Smooth muscle cell of the brain vasculature (primary cell): Measurements from ENCODE around the gene FNIP2.
"Not testable (repeated sequence)": the region's sequence is repeated elsewhere in the genome, so short reads cannot be mapped to it uniquely, and the experiment has no call there.

Experiments used
- DNase-seq: peaks from one replicate; pipeline ENCODE4 v3.0.0-alpha.2; 2012; ENCODE audit warnings: low read depth, low spot score

Gene FNIP2

DNA sequence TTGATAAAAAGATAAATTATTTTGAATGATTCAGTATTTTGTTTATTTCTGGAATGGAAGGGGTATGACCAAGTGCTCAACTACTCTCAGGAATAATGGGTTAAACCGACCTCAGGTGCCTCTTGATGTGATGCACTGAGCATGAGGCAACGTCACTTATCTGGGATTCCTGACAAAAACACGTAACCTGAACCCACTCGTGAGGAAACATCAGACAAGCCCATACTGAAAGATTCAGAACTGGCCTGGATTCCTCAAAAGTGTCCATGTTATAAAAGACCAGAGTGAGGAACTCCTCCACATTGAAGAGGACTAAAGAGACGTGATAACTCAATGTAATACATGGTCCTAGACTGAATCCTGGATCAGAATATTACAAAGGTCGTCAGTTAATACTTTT lies 144.0 kb downstream of the FNIP2 start:
- DNase-seq, result no peak

DNA sequence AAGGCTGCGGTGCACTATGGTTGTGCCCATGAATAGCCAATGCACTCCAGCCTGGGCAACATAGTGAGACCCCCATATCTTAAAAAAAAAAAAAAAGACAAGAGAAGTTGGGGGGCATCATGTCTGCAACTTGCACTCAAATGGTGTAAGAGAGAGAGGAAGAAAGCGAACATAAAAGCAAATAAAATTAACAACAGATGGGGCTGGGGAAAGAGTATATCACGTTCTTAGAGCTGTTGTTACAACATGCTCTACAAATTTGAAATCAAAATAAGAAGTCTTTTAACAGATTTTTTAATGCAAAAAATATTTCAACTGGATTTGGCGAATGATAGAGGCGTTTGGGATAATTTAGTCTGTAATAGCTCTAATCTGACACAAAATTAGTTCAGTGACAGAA lies 144.9 kb downstream of the FNIP2 start:
- no peak for DNase-seq

DNA sequence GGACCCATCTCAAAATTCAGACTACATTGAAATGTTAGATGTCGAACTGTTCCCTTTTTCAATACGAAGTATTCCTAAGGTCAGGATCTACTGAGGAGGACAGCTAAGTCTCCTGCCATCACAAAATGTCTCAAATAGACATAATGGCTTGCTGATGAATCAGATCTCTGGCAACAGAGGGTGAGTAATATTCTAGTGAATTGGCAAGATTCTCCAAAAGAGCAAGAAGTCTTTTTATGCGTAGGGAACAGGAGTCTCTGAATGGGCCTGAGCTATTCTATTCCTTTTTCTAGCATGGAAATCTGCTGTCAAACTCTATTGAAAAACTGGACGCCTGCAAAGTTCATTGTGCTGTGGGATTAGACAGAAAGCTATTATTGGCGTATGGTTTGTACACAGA lies 145.4 kb downstream of the FNIP2 start:
- no peak for DNase-seq

DNA sequence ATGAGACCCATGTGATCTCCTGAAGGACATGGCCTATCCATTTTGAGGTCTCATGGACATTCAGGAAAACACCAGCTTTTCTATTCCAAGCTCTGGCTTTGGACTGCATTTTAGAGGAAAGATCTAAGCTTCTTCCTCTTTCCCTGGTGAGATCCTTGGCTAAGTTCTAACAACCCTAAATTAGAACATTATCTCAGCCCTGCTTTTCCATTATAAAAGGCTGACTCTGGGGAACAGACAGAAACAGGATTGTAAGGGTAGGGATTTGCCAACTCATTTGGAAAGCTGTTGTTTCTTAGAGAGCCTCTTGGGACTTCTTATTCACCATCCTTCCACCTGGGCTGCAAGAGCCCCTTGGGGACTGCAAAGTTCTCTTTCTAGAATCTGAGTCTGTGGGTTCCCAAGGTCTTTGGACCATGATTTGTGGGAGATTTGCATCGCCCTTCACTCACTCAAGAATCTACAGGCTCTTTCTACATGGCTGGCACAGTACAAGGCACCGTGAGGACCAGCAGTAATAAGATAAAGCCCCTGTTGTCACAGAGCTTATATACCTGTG lies 146.9 kb downstream of the FNIP2 start:
- no peak for DNase-seq

DNA sequence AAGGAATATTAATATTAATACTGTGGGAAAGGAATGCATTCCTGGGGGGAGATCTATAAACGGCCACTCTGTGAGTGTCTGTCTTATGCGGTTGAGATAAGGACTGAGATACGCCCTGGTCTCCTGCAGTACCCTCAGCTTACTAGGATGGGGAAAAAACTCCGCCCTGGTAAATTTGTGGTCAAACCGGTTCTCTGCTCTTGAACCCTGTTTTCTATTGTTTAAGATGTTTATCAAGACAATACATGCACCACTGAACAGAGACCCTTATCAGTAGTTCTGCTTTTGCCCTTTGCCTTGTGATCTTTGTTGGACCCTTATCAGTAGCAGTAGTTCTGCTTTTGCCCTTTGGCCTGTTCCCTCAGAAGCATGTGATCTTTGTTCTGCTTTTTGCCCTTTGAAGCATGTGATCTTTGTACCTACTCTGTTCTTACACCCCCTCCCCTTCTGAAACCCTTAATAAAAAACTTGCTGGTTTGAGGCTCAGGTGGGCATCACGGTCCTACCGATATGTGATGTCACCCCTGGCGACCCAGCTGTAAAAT lies 151.7 kb downstream of the FNIP2 start:
- not testable (repeated sequence) for DNase-seq

DNA sequence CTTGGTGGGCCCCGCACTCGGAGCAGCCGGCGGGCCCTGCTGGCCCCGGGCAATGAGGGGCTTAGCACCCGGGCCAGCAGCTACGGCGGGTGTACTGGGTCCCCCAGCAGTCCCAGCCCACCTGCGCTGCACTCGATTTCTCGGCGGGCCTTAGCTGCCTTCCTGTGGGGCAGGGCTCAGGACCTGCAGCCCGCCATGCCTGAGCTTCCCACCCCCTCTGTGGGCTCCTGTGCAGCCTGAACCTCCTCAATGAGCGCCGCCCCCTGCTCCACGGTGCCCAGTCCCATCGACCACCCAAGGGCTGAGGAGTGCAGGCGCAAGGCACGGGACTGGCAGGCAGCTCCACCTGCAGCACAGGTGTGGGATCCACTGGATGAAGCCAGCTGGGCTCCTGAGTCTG lies 158.9 kb downstream of the FNIP2 start:
- not testable (repeated sequence) for DNase-seq

DNA sequence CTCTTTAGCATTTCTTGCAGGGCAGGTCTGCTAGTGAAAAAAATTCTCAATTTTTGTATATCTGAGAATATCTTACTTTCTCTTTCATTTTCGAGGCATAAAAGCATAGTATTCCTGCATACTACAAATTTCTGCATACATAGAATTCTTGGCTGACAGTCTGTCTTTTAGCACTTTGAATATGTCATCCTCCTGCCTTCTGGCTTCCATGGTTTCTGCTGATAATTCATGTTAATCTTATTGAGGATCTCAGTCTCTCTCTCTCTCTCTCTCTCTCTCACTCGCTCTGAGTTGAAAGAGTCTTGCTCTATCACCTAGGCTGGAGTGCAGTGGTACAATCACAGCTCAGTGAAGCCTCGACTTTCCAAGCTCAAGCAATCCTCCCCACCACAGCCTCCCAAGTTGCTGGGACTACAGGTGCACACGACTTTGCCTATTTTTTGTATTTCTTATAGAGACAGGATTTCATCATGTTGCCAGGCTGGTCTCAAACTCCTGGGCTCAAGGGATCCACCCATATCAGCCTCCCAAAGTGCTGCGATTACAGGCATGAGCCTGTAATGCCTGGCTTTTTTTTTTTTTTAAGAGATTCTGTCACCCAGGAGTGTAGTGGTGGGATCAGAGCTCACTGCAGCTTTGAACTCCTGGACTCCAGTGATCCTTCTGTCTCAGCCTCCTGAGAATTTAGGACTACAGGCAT lies 161.3 kb downstream of the FNIP2 start:
- DNase-seq, result no peak

DNA sequence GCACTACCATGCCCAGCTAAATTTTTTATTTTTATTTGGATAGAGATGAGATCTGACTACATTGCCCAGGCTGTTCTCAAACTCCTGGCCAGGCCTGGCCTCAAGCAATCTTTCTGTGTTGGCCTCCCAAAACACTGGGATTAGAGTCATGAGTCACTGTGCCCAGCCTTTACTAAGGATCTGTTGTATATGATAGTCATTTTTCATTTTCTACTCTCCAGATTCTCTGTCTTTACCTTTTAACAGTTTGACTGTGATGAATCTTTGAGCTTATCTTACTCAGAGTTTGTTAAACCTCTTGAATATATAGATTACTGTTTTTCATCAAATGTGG lies 161.8 kb downstream of the FNIP2 start:
- no peak for DNase-seq

DNA sequence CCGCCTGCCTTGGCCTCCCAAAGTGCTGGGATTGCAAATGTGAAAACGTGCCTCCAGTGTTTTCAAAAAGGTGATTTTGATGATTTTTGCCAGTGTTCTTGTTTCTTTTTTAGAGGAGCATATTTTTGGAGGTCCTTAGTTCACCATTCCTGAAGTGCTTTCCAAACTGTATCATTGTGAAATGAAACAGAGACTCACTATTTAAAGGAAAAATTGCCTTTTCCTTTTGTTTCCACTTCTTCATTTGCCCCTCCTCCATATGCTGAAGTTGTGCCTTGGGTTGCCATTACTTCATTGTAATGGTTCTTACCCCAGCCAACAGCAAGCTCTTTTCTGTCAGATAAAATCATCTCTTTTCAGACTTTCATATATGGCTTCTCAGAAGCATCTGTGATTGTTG lies 164.4 kb downstream of the FNIP2 start:
- DNase-seq, result no peak

DNA sequence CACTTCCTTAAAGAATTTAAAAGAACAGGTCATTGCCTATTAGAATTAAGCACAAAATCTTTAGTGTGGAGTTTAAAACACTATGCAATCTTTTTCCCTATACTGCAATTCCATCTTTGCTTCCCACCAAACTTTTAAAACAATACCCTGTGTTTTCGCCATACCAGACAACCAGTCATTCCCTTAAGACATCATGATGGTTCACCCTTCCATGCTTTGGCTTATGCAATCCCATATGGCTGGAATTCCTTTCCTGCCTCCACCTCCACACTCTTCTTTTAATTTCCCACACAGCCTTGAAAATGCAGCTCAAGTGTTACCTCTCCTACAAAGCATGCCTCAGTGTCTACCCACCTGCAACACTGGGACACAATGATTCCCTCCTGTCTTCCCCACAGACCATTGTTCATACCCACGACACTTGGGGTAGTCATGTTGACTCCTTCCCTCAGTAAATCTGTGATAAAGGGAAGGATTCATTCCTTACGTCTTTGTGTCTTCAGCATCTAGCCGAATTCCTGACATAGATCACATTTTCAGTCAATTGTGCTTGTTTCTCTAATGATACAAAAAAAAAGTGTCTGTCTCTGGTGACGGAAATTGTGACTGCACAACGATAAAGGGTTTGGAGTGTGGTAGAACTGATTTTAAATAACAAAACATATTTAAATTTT lies 166.3 kb downstream of the FNIP2 start:
- DNase-seq, result no peak

DNA sequence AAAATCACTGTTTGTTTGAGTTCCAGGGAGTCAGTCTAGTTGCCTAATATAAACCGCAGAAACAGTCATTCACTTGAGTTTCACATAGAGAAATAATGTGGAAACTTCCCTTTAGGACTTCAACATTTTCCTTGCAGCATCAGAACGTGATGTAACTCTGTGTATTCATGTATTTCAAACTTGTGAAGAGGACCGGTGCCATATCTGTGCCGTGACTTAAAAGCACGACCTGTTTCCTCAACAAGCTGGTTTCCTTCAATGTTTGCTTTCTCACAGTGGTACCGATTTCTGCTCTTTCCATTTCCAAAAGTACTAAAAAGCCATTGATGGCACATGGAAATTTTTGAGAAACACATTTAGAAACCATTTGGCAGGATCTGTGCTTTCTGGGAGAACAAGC lies 167.4 kb downstream of the FNIP2 start:
- no peak for DNase-seq

DNA sequence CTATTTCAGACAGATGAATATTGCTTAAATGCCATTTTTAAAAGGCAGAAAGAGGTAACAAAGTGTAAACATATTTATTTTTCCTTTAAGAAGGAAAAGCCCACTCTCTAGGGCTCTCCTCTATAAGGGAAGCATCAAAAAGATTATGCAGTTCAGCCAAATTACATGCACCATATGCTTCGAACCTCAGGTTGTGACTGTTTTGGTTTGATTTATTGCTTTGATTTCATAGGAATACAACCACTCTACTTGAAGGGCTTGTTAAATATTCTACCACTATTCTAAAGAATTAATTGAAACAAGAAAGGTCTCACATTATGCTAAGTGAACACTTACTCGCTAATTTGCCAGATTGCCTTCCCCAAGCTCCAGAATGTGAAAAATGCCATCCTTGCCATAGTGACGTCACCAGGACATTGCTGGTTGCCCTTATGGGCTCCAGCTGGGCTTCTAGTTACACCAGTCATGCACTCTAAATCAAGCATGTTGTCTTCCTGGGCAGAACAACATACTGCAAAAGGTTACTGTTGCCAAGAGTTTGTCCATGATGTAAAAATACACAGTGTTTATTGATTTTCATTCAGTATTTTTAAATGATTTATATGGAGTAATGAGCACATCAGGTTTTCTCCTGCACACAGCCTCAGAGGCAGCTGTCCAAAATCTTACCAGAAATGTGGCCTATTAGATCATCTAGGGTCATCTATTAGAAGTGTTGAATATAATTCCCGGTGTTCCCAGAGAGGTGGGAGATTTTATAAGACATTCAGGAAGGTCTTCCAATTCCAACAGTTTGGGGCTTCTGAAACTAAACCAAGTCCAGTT lies 169.6 kb downstream of the FNIP2 start:
- DNase-seq, result no peak

DNA sequence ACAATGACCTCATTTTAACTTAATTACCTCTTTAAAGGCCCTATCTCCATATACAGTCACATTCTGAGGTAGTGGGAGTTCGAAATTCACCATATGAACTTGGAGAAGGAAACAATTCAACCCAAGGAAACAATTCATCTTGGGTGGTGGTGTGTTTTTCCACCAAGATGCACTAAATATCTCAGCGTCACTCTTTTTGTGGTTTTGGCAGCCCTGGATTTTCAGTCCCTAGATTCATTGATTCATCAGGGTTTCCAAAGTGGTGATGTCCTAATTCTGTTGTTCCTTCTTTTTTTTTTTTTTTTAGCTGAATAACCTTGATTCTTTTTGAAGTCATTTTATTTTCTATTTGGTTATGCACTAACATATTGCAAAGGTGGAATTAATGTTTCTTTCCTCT lies 171.4 kb downstream of the FNIP2 start:
- DNase-seq, result no peak

DNA sequence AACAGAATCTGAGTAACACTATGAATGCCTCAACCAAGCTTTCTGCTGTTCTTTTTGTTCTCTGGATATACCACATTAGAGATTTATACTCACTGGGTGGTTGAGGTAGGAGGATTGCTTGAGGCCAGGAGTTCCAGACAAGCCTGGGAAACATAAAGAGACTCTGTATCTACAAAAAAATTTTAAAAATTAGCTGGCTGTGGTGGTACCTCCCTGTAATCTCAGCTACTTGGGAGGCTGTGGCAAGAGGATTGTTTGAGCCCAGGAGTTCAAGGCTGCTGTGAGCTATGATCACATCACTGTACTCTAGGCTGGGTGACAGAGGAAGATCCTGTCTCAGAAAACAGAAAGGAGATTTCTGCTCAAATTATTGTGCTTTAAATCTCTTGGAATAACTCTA lies 172.5 kb downstream of the FNIP2 start:
- no peak for DNase-seq

DNA sequence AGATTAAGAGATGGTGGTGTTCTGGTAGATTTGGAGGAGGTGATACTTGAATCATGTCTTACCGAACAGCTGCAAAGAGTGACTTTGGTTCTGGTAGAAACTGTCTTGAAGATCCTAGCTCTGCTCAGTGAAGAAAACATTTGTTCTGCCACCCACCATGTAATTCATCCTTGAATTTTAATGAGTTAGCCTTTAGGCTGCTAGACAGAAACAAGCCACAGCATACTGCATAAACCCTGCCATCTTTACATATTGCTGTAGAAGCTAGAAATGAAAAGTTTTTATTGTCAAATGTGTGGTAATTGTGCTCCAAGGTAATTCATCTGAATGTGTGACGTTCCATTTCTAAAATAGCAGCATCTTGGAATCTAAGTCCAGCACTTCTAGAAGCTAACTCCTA lies 173.1 kb downstream of the FNIP2 start:
- DNase-seq, result no peak

DNA sequence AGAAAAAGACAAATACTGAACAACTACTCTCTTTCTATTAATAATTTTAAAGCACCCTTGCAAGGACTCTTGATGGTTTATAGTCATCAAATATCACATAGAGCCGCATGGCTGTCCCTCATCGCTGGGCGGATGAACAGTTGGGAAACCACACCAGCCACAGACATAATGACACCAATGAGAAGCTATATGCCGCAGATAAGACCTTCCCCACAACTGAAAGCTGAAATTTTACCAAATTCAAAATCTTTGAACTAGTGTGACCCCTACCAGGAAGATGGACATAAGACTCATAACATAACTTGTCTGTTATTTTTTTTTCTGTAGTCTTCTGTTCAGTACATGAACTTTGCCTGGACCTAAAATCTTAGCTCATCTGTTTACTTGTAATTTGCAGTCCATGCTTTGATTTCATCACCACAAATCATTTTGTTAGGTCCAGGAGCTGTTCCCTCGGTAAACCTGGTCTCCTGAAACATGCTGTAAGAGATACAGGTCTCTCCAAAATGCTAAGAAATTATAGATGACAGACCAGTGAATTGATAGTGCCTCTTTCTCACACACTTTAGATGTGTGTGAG lies 176.8 kb downstream of the FNIP2 start:
- no peak for DNase-seq

DNA sequence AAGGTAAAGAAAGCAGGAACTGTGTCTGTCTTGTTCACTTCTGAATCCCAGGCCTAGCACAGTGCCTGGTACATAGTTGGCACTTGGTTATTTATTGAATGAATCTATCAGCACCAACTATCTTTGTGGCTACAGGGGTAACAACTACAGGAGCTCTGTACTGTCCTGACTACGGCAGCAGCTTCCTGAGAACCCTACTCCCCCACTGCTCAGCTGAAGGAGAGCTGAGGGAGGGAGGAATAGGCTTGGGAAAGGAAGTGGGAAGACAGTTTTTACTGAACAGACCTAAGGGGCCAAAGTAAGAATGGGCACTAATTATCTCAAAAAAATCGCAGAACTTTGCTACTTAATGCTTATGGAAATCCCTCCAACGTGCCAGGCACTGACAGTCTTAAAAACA lies 178.0 kb downstream of the FNIP2 start:
- DNase-seq, result no peak

DNA sequence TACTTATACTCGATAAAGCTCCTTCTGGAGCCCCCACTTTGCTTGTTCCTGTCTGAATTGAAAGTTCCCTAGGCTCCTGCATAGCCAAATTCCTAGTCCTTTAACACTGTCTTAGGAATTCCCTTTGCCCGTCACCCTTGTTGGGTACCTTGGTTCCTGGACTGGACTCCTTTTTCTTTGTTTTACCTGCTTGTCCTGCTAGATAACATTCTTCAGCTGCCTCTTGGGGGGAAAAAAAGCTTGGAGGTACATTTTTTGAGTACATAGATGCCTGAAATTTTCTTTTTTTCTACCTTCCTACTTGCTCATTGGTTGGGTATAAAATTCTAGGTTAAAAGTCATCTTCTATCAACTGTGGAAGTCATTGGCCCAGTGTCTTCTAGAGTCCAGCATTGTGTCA lies 179.2 kb downstream of the FNIP2 start:
- DNase-seq, result no peak

DNA sequence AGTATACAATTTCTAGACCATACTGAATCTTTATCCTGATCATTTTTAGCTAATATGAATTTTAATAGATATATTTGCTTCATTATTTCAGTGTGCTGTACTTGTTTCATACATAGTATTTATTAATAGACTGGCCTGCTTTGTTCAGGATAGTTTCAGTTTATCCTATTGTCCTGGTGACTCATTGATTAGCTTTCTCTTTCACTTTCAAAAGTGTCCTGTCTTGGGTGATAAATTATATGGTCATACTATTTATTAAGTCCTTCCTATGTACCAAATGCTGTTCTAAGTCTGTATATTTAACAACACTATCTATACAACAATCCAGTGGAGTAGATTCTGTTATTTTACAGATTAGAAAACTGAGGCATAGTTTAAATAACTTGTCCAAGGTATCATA lies 180.3 kb downstream of the FNIP2 start:
- DNase-seq, result peak; percentile 13

DNA sequence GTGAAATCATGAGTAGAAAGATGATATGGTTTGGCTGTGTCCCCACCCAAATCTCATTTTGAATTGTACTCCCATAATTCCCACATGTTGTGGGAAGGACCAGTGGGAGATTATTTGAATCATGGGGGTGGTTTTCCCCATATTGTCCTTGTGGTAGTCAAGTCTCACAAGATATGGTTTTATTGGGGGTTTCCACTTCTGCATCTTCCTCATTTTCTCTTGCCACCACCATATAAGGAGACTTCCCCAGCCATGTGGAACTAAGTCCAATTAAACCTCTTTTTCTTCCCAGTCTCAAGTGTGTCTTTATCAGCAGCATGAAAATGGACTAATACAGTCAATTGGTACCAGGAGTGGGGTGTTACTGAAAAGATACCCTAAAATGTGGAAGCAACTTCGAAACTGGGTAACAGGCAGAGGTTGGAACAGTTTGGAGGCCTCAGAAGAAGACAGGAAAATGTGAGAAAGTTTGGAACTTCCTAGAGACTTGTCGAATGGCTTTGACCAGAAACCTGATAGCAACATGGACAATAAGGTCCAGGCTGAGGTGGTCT lies 183.5 kb downstream of the FNIP2 start:
- DNase-seq, result not testable (repeated sequence)

DNA sequence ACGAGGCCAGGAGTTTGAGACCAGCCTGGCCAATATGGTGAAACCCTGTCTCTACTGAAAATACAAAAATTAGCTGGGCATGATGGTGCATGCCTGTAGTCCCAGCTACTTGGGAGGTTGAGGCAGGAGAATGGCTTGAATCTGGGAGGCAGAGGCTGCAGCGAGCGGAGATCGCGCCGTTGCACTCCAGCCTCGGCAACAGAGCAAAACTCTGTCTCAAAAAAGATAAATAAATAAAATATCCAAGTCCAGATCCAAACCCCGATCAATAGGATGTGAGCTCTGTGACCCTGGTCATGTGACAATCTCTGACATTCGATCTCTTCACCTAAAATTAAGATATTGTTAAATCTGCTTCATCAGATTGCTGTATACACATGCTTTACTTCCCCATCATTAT lies 187.5 kb downstream of the FNIP2 start:
- not testable (repeated sequence) for DNase-seq

DNA sequence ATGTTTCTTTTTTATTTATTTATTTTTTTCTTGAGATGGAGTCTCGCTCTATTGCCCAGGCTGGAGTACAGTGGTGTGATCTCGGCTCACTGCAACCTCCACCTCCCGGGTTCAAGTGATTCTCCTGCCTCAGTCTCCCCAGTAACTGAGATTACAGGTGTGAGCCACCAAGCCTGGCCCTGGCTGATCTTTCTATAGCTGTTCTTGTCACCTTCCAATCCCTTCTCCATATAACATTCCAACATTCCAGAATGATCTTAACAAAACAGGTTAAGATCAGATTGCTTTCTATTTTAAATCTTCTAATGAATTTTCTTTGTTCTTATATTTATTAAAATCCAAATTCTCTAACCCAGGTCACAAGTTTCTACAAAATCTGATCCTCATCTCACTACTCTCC lies 188.1 kb downstream of the FNIP2 start:
- DNase-seq, result not testable (repeated sequence)
